A375 (cell line): ENCODE results near the gene PCDHGA1. TPM values are rescaled to one million over a fixed set of nuclear protein-coding genes. Genes with fewer than 3 reads are reported as not detected.

Experiments used
- total RNA-seq: library from RNA; depleted of rRNA; stranded (reverse); fragments of >200 nt; shearing (Covaris generic); gene quantifications from 2 replicates; pipeline ENCODE4 v1.2.3, GENCODE V29; 2014; rRNA removed

The PCDHGA1 gene
- 2.5 TPM in 2 replicates for total RNA-seq

GRCh38 chr5:141330299-141331080, at the start of gene PCDHGA1:
TSS of gene PCDHGA1 (plus strand) at chr5:141330514.

GRCh38 chr5:141303756-141304155, 26.6 kb upstream of the PCDHGA1 start, which contains the start of gene SLC25A2:
TSS of gene SLC25A2 (minus strand) at chr5:141304049. CDS start at chr5:141303865, 184 bp downstream.

GRCh38 chr5:141320225-141321169, 9.8 kb upstream of the PCDHGA1 start, which contains the start of gene TAF7:
TSS of gene TAF7 (minus strand) at chr5:141320784. CDS start at chr5:141320044, 740 bp downstream.

GRCh38 chr5:141338538-141339306, 8.4 kb downstream of the PCDHGA1 start, which contains the start of gene PCDHGA2:
TSS of gene PCDHGA2 (plus strand) at chr5:141338760.

GRCh38 chr5:141343242-141343952, 13.1 kb downstream of the PCDHGA1 start, which contains the start of gene PCDHGA3:
TSS of gene PCDHGA3 (plus strand) at chr5:141343829. CDS start at chr5:141344034, 205 bp downstream.

GRCh38 chr5:141349917-141350619, 19.8 kb downstream of the PCDHGA1 start, which contains the start of gene PCDHGB1:
TSS of gene PCDHGB1 (plus strand) at chr5:141350099. CDS start at chr5:141350261, 162 bp downstream.

GRCh38 chr5:141354900-141355469, 24.7 kb downstream of the PCDHGA1 start, which contains the start of gene PCDHGA4:
TSS of gene PCDHGA4 (plus strand) at chr5:141355021. CDS start at chr5:141355108, 87 bp downstream.

GRCh38 chr5:141359790-141360426, 29.6 kb downstream of the PCDHGA1 start, which contains the start of gene PCDHGB2:
TSS of gene PCDHGB2 (plus strand) at chr5:141359994. CDS start at chr5:141360136, 142 bp downstream.

GRCh38 chr5:141363952-141364660, 33.8 kb downstream of the PCDHGA1 start, which contains the start of gene PCDHGA5:
TSS of gene PCDHGA5 (plus strand) at chr5:141364162. CDS start at chr5:141364331, 169 bp downstream.

GRCh38 chr5:141369994-141370848, 39.9 kb downstream of the PCDHGA1 start, which contains the start of gene PCDHGB3:
TSS of gene PCDHGB3 (plus strand) at chr5:141370242. CDS start at chr5:141370395, 153 bp downstream.

GRCh38 chr5:141373673-141374317, 43.5 kb downstream of the PCDHGA1 start, which contains the start of gene PCDHGA6:
TSS of gene PCDHGA6 (plus strand) at chr5:141373891. CDS start at chr5:141374084, 193 bp downstream.

GRCh38 chr5:141382469-141383294, 52.4 kb downstream of the PCDHGA1 start, which contains the start of gene PCDHGA7:
TSS of gene PCDHGA7 (plus strand) at chr5:141382742. CDS start at chr5:141382900, 158 bp downstream.

GRCh38 chr5:141387557-141388311, 57.4 kb downstream of the PCDHGA1 start, which contains the start of gene PCDHGB4:
TSS of gene PCDHGB4 (plus strand) at chr5:141387698. CDS start at chr5:141387885, 187 bp downstream.

GRCh38 chr5:141392429-141393198, 62.3 kb downstream of the PCDHGA1 start, which contains the start of gene PCDHGA8:
TSS of gene PCDHGA8 (plus strand) at chr5:141392633. CDS start at chr5:141392814, 181 bp downstream.

